Heart left ventricle (tissue), 16 donors: ENCODE results near the gene MACROH2A2. TPM values are rescaled to one million over a fixed set of nuclear protein-coding genes. Genes with fewer than 3 reads are reported as not detected.

Source experiments
- ATAC-seq, 4 donors: fragments of 200-7000 bp; cut with Tn5 transposase; one replicate each; pipeline ENCODE4 v1.9.1; 2020 to 2022; ENCODE audit warnings: moderate library complexity in 4 of 4, mild to moderate bottlenecking in 3 of 4, moderate number of reproducible peaks in 1 of 4
- DNase-seq, 5 donors: peaks; one replicate each; pipeline ENCODE4 v3.0.0-alpha.2; 2020
- H3K27ac ChIP-seq, 12 donors: fragments of 200-600 bp; sonication (generic) in 4 of 12; one replicate each; pipeline versions ENCODE4 v1.5.0 to v1.8.0; 2016 to 2022; ENCODE audit warnings: mild to moderate bottlenecking in 2 of 12
- H3K27me3 ChIP-seq, 9 donors: fragments of 200-600 bp; sonication (generic) in 2 of 9; one replicate each; pipeline versions ENCODE4 v1.5.1 to v1.8.0; 2016 to 2022; ENCODE audit warnings: mild to moderate bottlenecking in 3 of 9
- H3K36me3 ChIP-seq, 9 donors: fragments of 200-600 bp; sonication (generic) in 2 of 9; one replicate each; pipeline versions ENCODE4 v1.5.0 to v1.8.0; 2018 to 2022; ENCODE audit warnings: mild to moderate bottlenecking in 2 of 9
- H3K4me1 ChIP-seq, 12 donors: fragments of 200-600 bp; sonication (generic) in 4 of 12; one replicate each; pipeline versions ENCODE4 v1.5.0 to v1.8.0; 2016 to 2022; ENCODE audit warnings: mild to moderate bottlenecking in 3 of 12
- H3K4me3 ChIP-seq, 12 donors: fragments of 200-600 bp; sonication (generic) in 4 of 12; one replicate each; pipeline versions ENCODE4 v1.5.0 to v1.8.0; 2017 to 2022; ENCODE audit warnings: mild to moderate bottlenecking in 9 of 12, moderate library complexity in 4 of 12
- H3K9me3 ChIP-seq, 12 donors: fragments of 200-600 bp; sonication (generic) in 4 of 12; one replicate each; pipeline versions ENCODE4 v1.5.0 to v1.8.0; 2016 to 2022; ENCODE audit warnings: mild to moderate bottlenecking in 1 of 12
- CTCF ChIP-seq, 12 donors: fragments of 200-600 bp; sonication (generic) in 4 of 12; IDR thresholded peaks; one replicate each; pipeline versions ENCODE4 v1.5.0 to v1.8.0; 2018 to 2022; ENCODE audit warnings: antibody characterized with exemption in 12 of 12, mild to moderate bottlenecking in 5 of 12
- POLR2A ChIP-seq, 2 donors: fragments of 450-650 bp; IDR thresholded peaks; one replicate each; pipeline ENCODE4 v1.6.1; 2017; ENCODE audit warnings: antibody characterized with exemption in 2 of 2, mild to moderate bottlenecking in 2 of 2, moderate library complexity in 2 of 2
- WGBS, 4 donors: extraction: QIAGEN DNeasy Blood & Tissue Kit in 2 of 4; methylation state at CpG; one replicate each; pipeline versions ENCODE4 v1.1.5 to v1.1.7; 2013 to 2018; 5-methylcytosine and 5-hydroxymethylcytosine counted together
- intact Hi-C, 10 donors: fragments of 100-400 bp; cut with DNase I; formaldehyde crosslinking; loops; one replicate each; pipeline versions ENCODE4 v1.11.1 to v1.14.2; 2022
- polyA plus RNA-seq, 2 donors: library from polyadenylated mRNA; stranded (reverse); fragments of 200-250 nt; gene quantifications; one replicate each; pipeline ENCODE4 v1.2.3, GENCODE V29; 2013
- total RNA-seq, 9 donors: library from RNA; depleted of rRNA in 2 of 9; stranded (reverse); fragments of >200 nt in 2 of 9; fragmentation: NEBNext Ultra II Directional in 3 of 9; extraction: Animal tissue kit (Norgen Biotek cat#: 25700) in 3 of 9; gene quantifications; one replicate each; pipeline versions ENCODE4 v1.1.0 to v1.2.4, GENCODE V29; 2016 to 2023
- donor health status: ischemic (EF 13 %, LVEDD 7.1; RV severe dilation, severe dysfunction).
- donor health status: healthy with polysubstance abuse.
- donor health status: DM: no; HTN: yes; CAD: no.
- donor health status: DM: no; HTN: no; CAD: no.
- donor health status: ischemic (EF 25% LVEDD 6.9; RV normal size, moderate dysfunction).
- donor health status: ischemic (EF 25% LVEDD 5.7; RV mildly dilated, moderate dysfunction).
- donor health status: healthy.
- donor health status: DM: yes; HTN: yes; CAD: no.
- donor health status: ischemic (EF 35%, LVEDD 5.7; RV mildly dilated, moderate dysfunction).
- donor health status: nonischemic (EF 11% LVEDD 7.7; RV severe dilation, severe dysfunction).
- donor health status: DM: yes; HTN: yes; CAD: no.
- donor health status: PGD.
- donor health status: ischemic (EF 29% LVEDD 5.4; RV normal size, mild dysfunction).
- donor health status: nonischemic (EF 23%, LVEDD 6.1; RV moderate dilation, normal function).

MACROH2A2 gene
- total and polyA plus RNA-seq, 11 donors, result 11.8 to 21.3 (median 13.3) TPM

DNA sequence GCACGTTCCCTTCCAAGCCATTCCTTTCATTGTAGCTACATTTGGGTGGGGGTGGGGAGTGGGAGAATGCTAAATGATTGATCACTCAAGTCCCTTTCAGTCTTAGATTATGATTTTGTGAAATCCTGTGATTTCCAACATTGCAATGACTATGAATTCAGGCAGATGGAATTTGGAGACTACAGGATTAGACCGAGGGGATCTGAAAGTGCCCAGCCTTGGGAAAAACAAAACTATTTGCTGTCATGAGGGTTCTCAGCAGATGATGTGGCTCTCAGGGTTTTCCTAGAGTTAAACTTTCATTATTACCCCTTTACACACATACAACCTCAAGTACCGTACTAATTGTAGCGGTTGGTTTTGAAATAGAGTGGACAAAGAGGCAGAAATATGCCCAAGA, 4.7 kb downstream of the MACROH2A2 start:
- Histone ChIP-seq H3K27ac (no peak overlapping the region), H3K4me1 (peaks cover 0 to 20% (median 0%) of the 10 kb centered on the region in 12 donors), H3K9me3 (no peaks in the 10 kb centered on the region), H3K36me3 (no peaks in the 10 kb centered on the region), H3K27me3 (peaks cover 0 to 28% (median 0%) of the 10 kb centered on the region in 9 donors), H3K4me3 (no peak overlapping the region)
- intact Hi-C loops, result no loop called here
- DNase-seq (no peak), ATAC-seq (no peak)
- 89 to 94% (median 93%) methylated on average over 4 of the region's 4 CpGs for WGBS, 4 donors
- TF ChIP-seq POLR2A (IDR thresholded peaks at IDR 0.05), result no peak
- no peak for TF ChIP-seq CTCF (IDR thresholded peaks at IDR 0.05)

DNA sequence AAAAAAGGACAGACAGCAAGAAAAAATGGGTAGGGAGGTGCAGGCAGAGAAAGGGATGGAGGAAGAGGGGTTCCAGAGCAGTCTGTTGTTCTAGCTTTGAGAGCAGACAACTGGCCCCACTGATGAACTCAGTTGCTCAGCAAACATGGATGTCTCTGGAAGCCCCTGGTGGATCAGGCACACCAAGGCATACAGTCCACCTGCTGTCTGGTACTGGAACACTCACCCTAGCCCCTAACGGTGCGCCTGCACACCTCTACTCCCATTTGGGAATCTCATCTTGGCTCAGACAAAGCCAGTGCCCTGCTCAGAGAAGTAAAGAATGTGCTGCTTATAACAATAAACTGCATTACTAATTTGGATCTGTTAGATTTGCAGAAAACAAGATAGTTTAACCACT, 7.7 kb downstream of the MACROH2A2 start:
- no peaks in the 10 kb centered on the region for H3K36me3 ChIP-seq
- WGBS, 4 donors, result 82 to 95% (median 85%) methylated on average over 2 of the region's 2 CpGs
- DNase-seq (no peak), ATAC-seq (no peak)
- H3K27ac ChIP-seq, result no peak overlapping the region
- H3K4me3 ChIP-seq, result no peak overlapping the region
- no peaks in the 10 kb centered on the region for H3K9me3 ChIP-seq
- intact Hi-C loops, result no loop called here
- no peaks in the 10 kb centered on the region for H3K27me3 ChIP-seq
- no peaks in the 10 kb centered on the region for H3K4me1 ChIP-seq
- TF ChIP-seq POLR2A (IDR thresholded peaks at IDR 0.05) (no peak), CTCF (IDR thresholded peaks at IDR 0.05) (no peak)

DNA sequence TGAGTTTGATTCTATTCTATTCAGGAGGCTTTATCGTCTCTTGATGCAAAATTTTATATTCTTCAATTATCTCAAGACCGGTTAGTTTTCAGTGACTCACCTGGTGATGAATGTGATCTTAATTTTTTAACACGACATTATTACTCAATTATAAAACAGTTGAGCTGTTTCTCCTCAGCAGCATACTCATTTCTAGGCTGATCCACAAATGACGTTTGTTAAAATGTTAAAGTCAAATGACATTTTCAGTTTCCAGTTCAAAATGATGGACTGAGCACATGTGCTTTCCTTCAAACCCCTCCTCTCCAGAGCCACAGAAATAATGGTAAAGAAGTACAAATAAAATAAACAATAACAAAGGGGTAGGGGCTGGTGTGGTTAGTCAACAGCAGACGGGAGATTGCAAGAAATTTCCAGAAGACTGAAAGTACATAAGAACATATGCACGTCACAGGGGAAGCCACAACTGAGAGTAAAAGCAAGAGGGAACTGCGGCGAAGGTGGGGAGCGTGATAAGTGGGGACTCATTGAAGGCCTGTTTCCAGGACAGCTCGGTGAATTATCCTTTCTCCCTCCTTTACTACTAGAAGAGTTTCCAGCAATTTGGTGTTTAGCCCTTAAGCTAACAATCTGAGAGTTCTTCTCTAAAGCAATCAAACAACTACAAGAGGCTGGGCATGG, 10.9 kb downstream of the MACROH2A2 start:
- TF ChIP-seq CTCF (IDR thresholded peaks at IDR 0.05), result no peak
- TF ChIP-seq POLR2A (IDR thresholded peaks at IDR 0.05), result no peak
- no peaks in the 10 kb centered on the region for H3K27me3 ChIP-seq
- DNase-seq (no peak), ATAC-seq (no peak)
- H3K9me3 ChIP-seq, result no peaks in the 10 kb centered on the region
- no peaks in the 10 kb centered on the region for H3K4me1 ChIP-seq
- no peak overlapping the region for H3K27ac ChIP-seq
- intact Hi-C loops, result no loop called here
- no peak overlapping the region for H3K4me3 ChIP-seq
- 75 to 95% (median 87%) methylated on average over 10 of the region's 10 CpGs for WGBS, 4 donors
- H3K36me3 ChIP-seq, result no peaks in the 10 kb centered on the region

- H3K9me3 ChIP-seq, result no peaks in the 10 kb centered on the region
- no peak for TF ChIP-seq POLR2A (IDR thresholded peaks at IDR 0.05)
- TF ChIP-seq CTCF (IDR thresholded peaks at IDR 0.05), result no peak
- no peaks in the 10 kb centered on the region for H3K36me3 ChIP-seq
- H3K4me1 ChIP-seq, result no peaks in the 10 kb centered on the region
- ATAC-seq (no peak), DNase-seq (no peak)
- intact Hi-C loops, result no loop called here
- no peak overlapping the region for H3K27ac ChIP-seq
- H3K27me3 ChIP-seq, result no peaks in the 10 kb centered on the region
- WGBS, 4 donors, result 71 to 75% (median 74%) methylated on average over 4 of the region's 4 CpGs
- H3K4me3 ChIP-seq, result no peak overlapping the region
Measured at GRCh38 chr10:70064486-70064885, 11.8 kb downstream of the MACROH2A2 start.
